ENCODE results near the gene ST3GAL6. TPM values are rescaled to one million over a fixed set of nuclear protein-coding genes. Genes with fewer than 3 reads are reported as not detected.

ST3GAL6 gene
- polyA plus RNA-seq, 1 donor from 2014 or later: 3.7 TPM

- Histone ChIP-seq H2AFZ (ENCODE audit: low read depth, low read length) (no peak overlapping the region), H3K4me3 (ENCODE audit: low read length) (no peak overlapping the region), H3K36me3 (ENCODE audit: insufficient read depth, low read length) (peaks cover 4% of the 10 kb centered on the region), H3K27ac (ENCODE audit: low read length) (no peak overlapping the region), H3K9ac (ENCODE audit: low read length) (no peak overlapping the region), H3K9me2 (ENCODE audit: insufficient read depth, low read length) (no peaks in the 10 kb centered on the region), H3F3A (ENCODE audit: insufficient read depth, low read length, poor library complexity, severe bottlenecking) (no peaks in the 10 kb centered on the region), H4K20me1 (ENCODE audit: insufficient read depth) (no peaks in the 10 kb centered on the region), H3K4me2 (ENCODE audit: low read length) (no peak overlapping the region), H3K27me3 (ENCODE audit: insufficient read depth, low read depth, low read length) (no peaks in the 10 kb centered on the region), H3K9me3 (ENCODE audit: low read length) (no peaks in the 10 kb centered on the region), H3K79me2 (replicated peaks; ENCODE audit: insufficient read depth, low read length) (no peaks in the 10 kb centered on the region)
- TF ChIP-seq RAD21 (conservative IDR thresholded peaks at IDR 0.05): no peak
These were observed 76.7 kb downstream of the ST3GAL6 start for GRCh38 chr3:98839846-98840245.

GRCh38 chr3:98843266-98843959 is 80.3 kb downstream of the ST3GAL6 start:
- Histone ChIP-seq H3K9me2 (ENCODE audit: insufficient read depth, low read length) (no peaks in the 10 kb centered on the region), H3K79me2 (replicated peaks; ENCODE audit: insufficient read depth, low read length) (no peaks in the 10 kb centered on the region), H4K20me1 (ENCODE audit: insufficient read depth) (no peaks in the 10 kb centered on the region), H2AFZ (ENCODE audit: low read depth, low read length) (no peak overlapping the region), H3K36me3 (ENCODE audit: insufficient read depth, low read length) (peaks cover 6% of the 10 kb centered on the region), H3K27ac (ENCODE audit: low read length) (no peak overlapping the region), H3K4me3 (ENCODE audit: low read length) (no peak overlapping the region), H3K9me3 (ENCODE audit: low read length) (no peaks in the 10 kb centered on the region), H3K9ac (ENCODE audit: low read length) (no peak overlapping the region), H3K27me3 (ENCODE audit: insufficient read depth, low read depth, low read length) (no peaks in the 10 kb centered on the region), H3F3A (ENCODE audit: insufficient read depth, low read length, poor library complexity, severe bottlenecking) (no peaks in the 10 kb centered on the region), H3K4me2 (ENCODE audit: low read length) (no peak overlapping the region)
- no peak for TF ChIP-seq MXI1 (conservative IDR thresholded peaks at IDR 0.05; ENCODE audit: poor library complexity, severe bottlenecking)
- no peak for TF ChIP-seq POLR2AphosphoS5 (IDR thresholded peaks at IDR 0.05)
- no peak for TF ChIP-seq EZH2 (IDR thresholded peaks at IDR 0.05; ENCODE audit: borderline replicate concordance, insufficient read depth, low read length, poor library complexity, severe bottlenecking)
- TF ChIP-seq SMC3 (conservative IDR thresholded peaks at IDR 0.05; ENCODE audit: poor library complexity): no peak
- TF ChIP-seq CTCF (IDR thresholded peaks at IDR 0.05; ENCODE audit: poor library complexity, severe bottlenecking): no peak
- TF ChIP-seq TAF1 (IDR thresholded peaks at IDR 0.05; ENCODE audit: low read depth): no peak
- TF ChIP-seq EP300 (conservative IDR thresholded peaks at IDR 0.05; ENCODE audit: poor library complexity, severe bottlenecking): no peak
- TF ChIP-seq REST (IDR thresholded peaks at IDR 0.05; ENCODE audit: borderline replicate concordance): no peak
- TF ChIP-seq RAD21 (conservative IDR thresholded peaks at IDR 0.05): no peak

Small RNAs within 50 kb of the gene (small RNA-seq; reads per million reads assigned to genes)
- gene RNU6-26P: 0.03 to 0.08 (median 0.03) reads per million in 3 experiments

Other genes starting within 250 kb of the ST3GAL6 start
- 132 and 162 TPM in 2 replicates for gene CLDND1, start 240.4 kb upstream of the ST3GAL6 start, polyA plus RNA-seq
- gene GPR15, start 231.4 kb upstream of the ST3GAL6 start, polyA plus RNA-seq: not detected in 2 replicates
- 32.0 and 37.4 TPM in 2 replicates for gene CPOX, start 169.7 kb upstream of the ST3GAL6 start, polyA plus RNA-seq
- 61.7 and 69.0 TPM in 2 replicates for gene DCBLD2, start 138.4 kb downstream of the ST3GAL6 start, polyA plus RNA-seq